ENCODE results near the gene SRR. TPM values are rescaled to one million over a fixed set of nuclear protein-coding genes. Genes with fewer than 3 reads are reported as not detected.
A peak's percentile ranks its signal among the peaks of the same experiment; 100 is the strongest.

The SRR gene
- total RNA-seq, 1 donor: 20.6 TPM

DNA sequence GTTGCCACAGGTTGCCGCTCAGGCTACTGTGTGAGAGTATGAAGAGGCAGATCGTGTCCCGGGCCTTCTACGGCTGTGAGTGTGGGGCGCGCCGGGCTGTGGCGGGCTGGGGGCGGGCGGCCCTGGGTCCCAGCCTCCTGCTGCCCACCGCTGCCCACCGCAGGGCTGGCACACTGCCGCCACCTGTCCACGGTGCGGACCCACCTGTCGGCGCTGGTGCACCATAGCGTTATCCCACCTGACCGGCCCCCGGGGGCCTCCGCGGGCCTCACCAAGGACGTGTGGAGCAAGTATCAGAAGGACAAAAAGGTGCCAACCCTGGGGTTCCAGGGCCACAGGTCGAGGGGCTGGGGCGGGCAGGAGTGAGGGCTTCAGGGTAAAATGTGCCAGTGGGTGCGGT lies 68.4 kb downstream of the SRR start:
- TF ChIP-seq, protein P1, sequence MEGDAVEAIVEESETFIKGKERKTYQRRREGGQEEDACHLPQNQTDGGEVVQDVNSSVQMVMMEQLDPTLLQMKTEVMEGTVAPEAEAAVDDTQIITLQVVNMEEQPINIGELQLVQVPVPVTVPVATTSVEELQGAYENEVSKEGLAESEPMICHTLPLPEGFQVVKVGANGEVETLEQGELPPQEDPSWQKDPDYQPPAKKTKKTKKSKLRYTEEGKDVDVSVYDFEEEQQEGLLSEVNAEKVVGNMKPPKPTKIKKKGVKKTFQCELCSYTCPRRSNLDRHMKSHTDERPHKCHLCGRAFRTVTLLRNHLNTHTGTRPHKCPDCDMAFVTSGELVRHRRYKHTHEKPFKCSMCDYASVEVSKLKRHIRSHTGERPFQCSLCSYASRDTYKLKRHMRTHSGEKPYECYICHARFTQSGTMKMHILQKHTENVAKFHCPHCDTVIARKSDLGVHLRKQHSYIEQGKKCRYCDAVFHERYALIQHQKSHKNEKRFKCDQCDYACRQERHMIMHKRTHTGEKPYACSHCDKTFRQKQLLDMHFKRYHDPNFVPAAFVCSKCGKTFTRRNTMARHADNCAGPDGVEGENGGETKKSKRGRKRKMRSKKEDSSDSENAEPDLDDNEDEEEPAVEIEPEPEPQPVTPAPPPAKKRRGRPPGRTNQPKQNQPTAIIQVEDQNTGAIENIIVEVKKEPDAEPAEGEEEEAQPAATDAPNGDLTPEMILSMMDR (IDR thresholded peaks at IDR 0.05; ENCODE audit: extremely low read depth, low read depth, low read length): no peak
- Histone ChIP-seq H4K20me1 (ENCODE audit: insufficient read depth, low read length) (no peaks in the 10 kb centered on the region), H3K9me3 (ENCODE audit: low read depth, low read length) (no peaks in the 10 kb centered on the region), H3K79me2 (ENCODE audit: insufficient read depth, low read length) (no peaks in the 10 kb centered on the region), H3K4me2 (ENCODE audit: insufficient read depth, low read length) (no peak overlapping the region), H3K27me3 (ENCODE audit: insufficient read depth, low read length) (no peaks in the 10 kb centered on the region), H3K4me3 (ENCODE audit: insufficient read depth, low read length) (no peak overlapping the region), H3K36me3 (ENCODE audit: insufficient read depth, low read length) (peaks cover 30% of the 10 kb centered on the region), H2AFZ (ENCODE audit: low read length) (no peak overlapping the region), H3K4me1 (ENCODE audit: insufficient read depth, low read length) (no peaks in the 10 kb centered on the region), H3K27ac (ENCODE audit: low read depth, low read length) (no peak overlapping the region)
- DNase-seq (ENCODE audit: insufficient read length, low spot score, missing footprints): peak; percentile 87

DNA sequence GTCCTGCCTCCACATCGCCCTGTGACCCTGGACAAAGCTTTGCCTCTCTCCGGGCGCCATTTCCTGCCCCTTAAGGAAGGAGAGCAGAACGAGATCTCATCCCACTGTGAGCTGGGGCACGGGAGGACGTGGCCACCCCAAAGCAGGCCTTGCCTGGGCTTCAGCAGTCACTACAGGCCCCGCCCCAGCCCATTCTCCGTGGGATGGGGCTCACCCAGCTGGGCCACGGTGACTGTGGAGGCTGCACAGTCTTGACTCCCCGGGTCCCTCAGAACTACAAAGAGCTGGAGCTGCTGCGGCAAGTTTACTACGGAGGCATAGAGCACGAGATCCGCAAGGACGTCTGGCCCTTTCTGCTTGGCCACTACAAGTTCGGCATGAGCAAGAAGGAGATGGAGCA lies 68.9 kb downstream of the SRR start:
- Histone ChIP-seq H3K27ac (ENCODE audit: low read depth, low read length) (no peak overlapping the region), H3K4me2 (ENCODE audit: insufficient read depth, low read length) (no peak overlapping the region), H3K36me3 (ENCODE audit: insufficient read depth, low read length) (peaks cover 33% of the 10 kb centered on the region), H3K4me3 (ENCODE audit: insufficient read depth, low read length) (no peak overlapping the region), H3K79me2 (ENCODE audit: insufficient read depth, low read length) (no peaks in the 10 kb centered on the region), H3K27me3 (ENCODE audit: insufficient read depth, low read length) (no peaks in the 10 kb centered on the region), H3K9me3 (ENCODE audit: low read depth, low read length) (no peaks in the 10 kb centered on the region), H2AFZ (ENCODE audit: low read length) (no peak overlapping the region), H4K20me1 (ENCODE audit: insufficient read depth, low read length) (no peaks in the 10 kb centered on the region), H3K4me1 (ENCODE audit: insufficient read depth, low read length) (no peaks in the 10 kb centered on the region)
- peak; percentile 82 for DNase-seq (ENCODE audit: insufficient read length, low spot score, missing footprints)
- TF ChIP-seq, protein P1 (IDR thresholded peaks at IDR 0.05; ENCODE audit: extremely low read depth, low read depth, low read length): no peak

DNA sequence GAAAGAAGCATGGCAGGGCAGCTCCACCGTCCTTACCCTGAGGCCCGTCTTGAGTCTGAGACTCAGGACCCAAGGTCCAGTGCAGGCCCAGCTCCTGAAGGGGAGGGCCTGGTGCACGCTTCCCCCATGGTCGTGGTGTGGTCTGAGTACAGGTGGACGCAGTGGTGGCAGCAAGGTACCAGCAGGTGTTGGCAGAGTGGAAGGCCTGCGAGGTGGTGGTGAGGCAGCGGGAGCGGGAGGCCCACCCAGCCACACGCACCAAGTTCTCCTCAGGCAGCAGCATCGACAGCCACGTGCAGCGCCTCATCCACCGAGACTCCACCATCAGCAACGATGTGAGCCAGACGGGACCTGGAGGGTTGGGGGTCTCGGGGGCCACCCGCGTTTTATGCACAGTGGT lies 69.4 kb downstream of the SRR start:
- Histone ChIP-seq H3K79me2 (ENCODE audit: insufficient read depth, low read length) (no peaks in the 10 kb centered on the region), H3K27ac (ENCODE audit: low read depth, low read length) (no peak overlapping the region), H2AFZ (ENCODE audit: low read length) (no peak overlapping the region), H3K4me1 (ENCODE audit: insufficient read depth, low read length) (no peaks in the 10 kb centered on the region), H3K9me3 (ENCODE audit: low read depth, low read length) (no peaks in the 10 kb centered on the region), H4K20me1 (ENCODE audit: insufficient read depth, low read length) (no peaks in the 10 kb centered on the region), H3K36me3 (ENCODE audit: insufficient read depth, low read length) (peaks cover 34% of the 10 kb centered on the region), H3K4me2 (ENCODE audit: insufficient read depth, low read length) (no peak overlapping the region), H3K4me3 (ENCODE audit: insufficient read depth, low read length) (no peak overlapping the region), H3K27me3 (ENCODE audit: insufficient read depth, low read length) (no peaks in the 10 kb centered on the region)
- TF ChIP-seq, protein P1 (IDR thresholded peaks at IDR 0.05; ENCODE audit: extremely low read depth, low read depth, low read length): no peak
- peak; percentile 74 for DNase-seq (ENCODE audit: insufficient read length, low spot score, missing footprints)

Small RNA genes within 50 kb of the gene (small RNA-seq; reads per million reads assigned to genes)
- not detected for gene AC006435.3
- gene SNORD91A: 46.4 reads per million, percentile 96 among the genes with 10 or more reads in this experiment
- 7.9 reads per million, percentile 90 among the genes with 10 or more reads in this experiment for gene SNORD91B

Other genes starting within 250 kb of the SRR start
- 18.5 and 19.7 TPM in 2 replicates for gene HIC1, start 248.8 kb upstream of the SRR start, total RNA-seq
- gene SMG6, start 165 bp upstream of the SRR start, total RNA-seq: 35.9 and 42.7 TPM in 2 replicates
- gene TSR1, start 32.5 kb downstream of the SRR start, total RNA-seq: 37.7 and 42.0 TPM in 2 replicates
- gene SGSM2, start 33.6 kb downstream of the SRR start, total RNA-seq: 35.4 and 37.3 TPM in 2 replicates
- gene MNT, start 97.1 kb downstream of the SRR start, total RNA-seq: 12.3 and 14.1 TPM in 2 replicates
- gene METTL16, start 207.9 kb downstream of the SRR start, total RNA-seq: 12.4 and 14.8 TPM in 2 replicates

Data from osteoblast (primary cell).